ENCODE measurements around the gene C5orf34.

The C5orf34 gene

GRCh38 chr5:43486353-43486752, 28.6 kb downstream of the C5orf34 start:
- TF ChIP-seq, protein P1, sequence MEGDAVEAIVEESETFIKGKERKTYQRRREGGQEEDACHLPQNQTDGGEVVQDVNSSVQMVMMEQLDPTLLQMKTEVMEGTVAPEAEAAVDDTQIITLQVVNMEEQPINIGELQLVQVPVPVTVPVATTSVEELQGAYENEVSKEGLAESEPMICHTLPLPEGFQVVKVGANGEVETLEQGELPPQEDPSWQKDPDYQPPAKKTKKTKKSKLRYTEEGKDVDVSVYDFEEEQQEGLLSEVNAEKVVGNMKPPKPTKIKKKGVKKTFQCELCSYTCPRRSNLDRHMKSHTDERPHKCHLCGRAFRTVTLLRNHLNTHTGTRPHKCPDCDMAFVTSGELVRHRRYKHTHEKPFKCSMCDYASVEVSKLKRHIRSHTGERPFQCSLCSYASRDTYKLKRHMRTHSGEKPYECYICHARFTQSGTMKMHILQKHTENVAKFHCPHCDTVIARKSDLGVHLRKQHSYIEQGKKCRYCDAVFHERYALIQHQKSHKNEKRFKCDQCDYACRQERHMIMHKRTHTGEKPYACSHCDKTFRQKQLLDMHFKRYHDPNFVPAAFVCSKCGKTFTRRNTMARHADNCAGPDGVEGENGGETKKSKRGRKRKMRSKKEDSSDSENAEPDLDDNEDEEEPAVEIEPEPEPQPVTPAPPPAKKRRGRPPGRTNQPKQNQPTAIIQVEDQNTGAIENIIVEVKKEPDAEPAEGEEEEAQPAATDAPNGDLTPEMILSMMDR (IDR thresholded peaks at IDR 0.05; ENCODE audit: insufficient read depth, low read depth, low read length, missing control alignments) = no peak

DNA sequence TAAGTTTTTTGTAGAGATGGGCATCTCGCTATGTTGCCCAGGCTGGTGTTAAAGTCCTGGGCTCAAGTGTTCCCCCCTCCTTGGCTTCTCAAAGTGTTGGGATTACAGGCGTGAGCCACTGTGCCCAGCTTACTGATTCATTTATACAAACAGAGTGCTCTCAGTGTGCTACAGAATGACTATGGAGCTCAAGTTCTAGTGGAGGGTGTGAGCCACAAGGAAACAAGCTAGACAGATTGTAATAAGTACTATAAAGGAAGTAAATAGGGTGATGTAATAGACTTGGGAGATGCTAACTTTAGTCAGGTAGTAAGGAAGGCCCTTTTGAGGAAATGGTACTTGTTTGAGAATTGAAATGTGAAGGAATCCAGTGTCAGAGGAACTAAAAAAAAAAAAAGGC, 29.5 kb downstream of the C5orf34 start:
- DNase-seq (ENCODE audit: low read depth) = peak; percentile 74
- H3K4me3 ChIP-seq (ENCODE audit: low read length) = no peak overlapping the region
- TF ChIP-seq, protein P1 (IDR thresholded peaks at IDR 0.05; ENCODE audit: insufficient read depth, low read depth, low read length, missing control alignments) = no peak

More at GRCh38 chr5:43486353-43486752, 28.6 kb downstream of the C5orf34 start:
- H3K4me3 ChIP-seq (ENCODE audit: low read length) = no peak overlapping the region
- no peak for DNase-seq (ENCODE audit: low read depth)

DNA sequence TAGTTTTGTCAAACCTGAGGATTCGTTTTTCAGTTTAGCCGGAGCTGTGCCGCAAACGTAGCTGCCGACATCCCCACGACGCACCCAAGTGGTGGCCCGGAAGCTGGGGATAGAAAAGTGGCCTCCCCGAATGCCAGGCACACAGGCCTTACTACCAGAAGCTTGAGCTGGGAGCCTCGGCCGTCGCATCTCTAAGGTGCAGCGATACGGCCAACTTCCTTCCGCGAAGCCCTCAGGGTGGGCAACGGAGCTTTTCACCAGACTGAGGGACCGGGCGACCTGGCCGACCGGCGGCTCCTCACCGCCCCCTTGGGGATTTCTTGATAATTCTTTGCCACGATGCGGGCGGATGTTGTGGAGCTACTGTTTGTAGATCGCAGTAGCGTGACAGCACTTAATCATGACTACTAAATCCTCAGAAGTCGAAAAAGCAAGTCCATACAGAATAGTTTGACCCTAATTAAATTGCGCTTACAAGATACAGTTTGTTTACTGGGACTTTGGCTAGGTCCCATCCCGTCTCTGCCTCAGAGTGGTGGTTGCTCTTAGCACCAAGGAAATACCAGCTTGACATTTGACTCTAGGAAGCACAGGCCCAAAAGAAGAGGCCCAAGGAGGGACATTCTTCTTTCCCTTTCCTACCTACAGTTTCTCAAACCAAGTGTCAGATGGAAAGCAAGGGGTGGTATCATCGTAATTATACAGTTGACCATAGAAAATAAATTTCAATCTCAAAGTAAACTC, 30.7 kb downstream of the C5orf34 start:
- TF ChIP-seq, protein P1 (IDR thresholded peaks at IDR 0.05; ENCODE audit: insufficient read depth, low read depth, low read length, missing control alignments) = peak; percentile 78
- peak; percentile 88 for DNase-seq (ENCODE audit: low read depth)
- H3K4me3 ChIP-seq (ENCODE audit: low read length) = peak overlapping the region; percentile 87

DNA sequence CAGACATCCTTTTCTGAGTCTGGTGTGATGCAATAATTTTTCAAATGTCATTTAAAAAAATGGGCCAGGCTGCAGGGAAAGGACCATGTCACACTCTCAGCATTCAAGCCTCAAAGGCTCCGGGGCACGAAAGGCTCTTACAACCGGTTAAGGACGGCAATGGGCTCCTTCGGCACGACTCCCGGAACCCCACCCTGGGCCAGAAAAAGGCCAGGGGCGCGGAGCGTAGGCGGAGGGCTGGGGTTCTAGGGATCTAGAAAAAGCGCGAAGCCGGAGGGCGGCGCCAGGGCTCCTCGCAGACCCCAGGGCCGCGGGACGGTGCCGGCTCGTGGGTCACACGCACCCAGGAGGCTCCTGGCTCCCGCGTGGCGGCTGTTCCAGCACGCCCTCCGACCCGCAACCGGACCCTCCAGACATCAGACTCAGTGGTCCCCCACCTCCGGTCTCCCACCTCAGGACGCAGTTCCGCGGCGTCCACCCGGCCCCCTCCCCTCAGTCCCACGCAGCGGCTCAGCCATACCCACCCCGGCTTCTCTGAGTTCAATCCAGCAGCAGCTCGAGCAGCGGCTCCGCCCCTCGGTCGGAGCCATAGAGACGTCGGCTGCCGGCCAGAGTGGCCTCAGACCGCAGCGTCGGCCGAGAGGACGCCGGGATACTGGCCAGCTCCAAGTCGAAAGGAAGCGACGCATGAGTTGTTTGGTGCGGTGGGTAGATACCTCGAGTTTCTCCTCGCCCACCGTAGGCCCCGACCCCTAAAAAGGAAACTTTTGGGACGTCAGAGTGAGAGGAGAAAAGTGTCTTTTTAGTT, 31.4 kb downstream of the C5orf34 start, which contains the start of gene TMEM267:
Gene TMEM267 (minus strand): TSS at position 568 of the 808 bp plus-strand sequence. CDS start 29,896 bp downstream, outside the sequence.
- peak within 1 kb of the TSS; percentile 87 for H3K4me3 ChIP-seq (ENCODE audit: low read length)
- TF ChIP-seq, protein P1 (IDR thresholded peaks at IDR 0.05; ENCODE audit: insufficient read depth, low read depth, low read length, missing control alignments) = no peak
- DNase-seq (ENCODE audit: low read depth) = peak; percentile 94

DNA sequence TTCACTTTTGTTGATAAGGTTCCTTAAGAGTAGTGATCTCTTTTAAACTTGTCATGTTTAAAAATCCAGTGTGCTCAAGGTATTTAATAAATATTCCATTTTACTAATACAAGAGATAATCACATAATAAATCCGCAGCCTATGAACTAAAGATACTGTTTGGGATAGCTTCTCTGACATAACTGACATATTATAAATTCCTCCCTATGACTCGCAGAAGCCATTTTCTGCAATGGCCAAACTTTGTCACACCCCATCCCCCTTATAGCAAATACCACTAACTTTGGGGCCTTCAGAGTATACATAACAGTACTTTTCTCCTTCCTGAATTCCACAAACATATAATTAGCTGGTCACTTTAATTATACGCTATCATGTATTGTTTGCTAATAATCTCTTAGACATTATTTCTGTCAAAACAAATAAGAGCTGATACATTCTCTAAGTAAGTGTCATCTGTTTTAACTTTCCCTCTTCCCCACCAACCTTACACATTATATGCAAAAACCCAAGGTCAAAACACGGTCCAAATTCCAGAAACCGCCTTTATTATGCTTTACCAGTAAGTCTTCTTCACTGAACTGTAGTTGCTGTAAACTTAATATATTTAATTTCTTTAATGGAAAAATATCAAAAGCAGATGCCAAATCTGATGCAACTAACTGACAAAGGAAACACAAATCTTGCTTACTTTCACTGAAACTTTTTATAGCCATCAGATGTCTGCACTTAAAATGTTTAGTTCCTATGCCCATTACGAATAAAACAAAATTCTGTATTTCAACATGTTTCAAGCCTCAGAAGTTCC, 32.3 kb downstream of the C5orf34 start:
- H3K4me3 ChIP-seq (ENCODE audit: low read length) = peak overlapping the region; percentile 87
- DNase-seq (ENCODE audit: low read depth) = peak; percentile 23
- TF ChIP-seq, protein P1 (IDR thresholded peaks at IDR 0.05; ENCODE audit: insufficient read depth, low read depth, low read length, missing control alignments) = no peak

GRCh38 chr5:43469671-43470391, 45.1 kb downstream of the C5orf34 start:
- no peak overlapping the region for H3K4me3 ChIP-seq (ENCODE audit: low read length)
- DNase-seq (ENCODE audit: low read depth) = peak; percentile 24
- TF ChIP-seq, protein P1 (IDR thresholded peaks at IDR 0.05; ENCODE audit: insufficient read depth, low read depth, low read length, missing control alignments) = peak; percentile 20
